Stimulated activated naive CD8-positive, alpha-beta T cell treated with anti-CD3 and anti-CD28 coated beads, Interleukin-15, Interleukin-2, amounts not matched to agents 100 ng/mL and 50 ng/mL, for 24 hours (primary cell): ENCODE results near the gene SYNJ1.
"Not testable (repeated sequence)": the region's sequence is repeated elsewhere in the genome, so short reads cannot be mapped to it uniquely, and the experiment has no call there.

Experiments used
- H3K27ac Mint-ChIP-seq: one replicate; pipeline ENCODE4 v1.8.0; 2021; ENCODE audit warnings: mild to moderate bottlenecking, mixed read lengths
- H3K27me3 Mint-ChIP-seq: one replicate; pipeline ENCODE4 v1.8.0; 2021; ENCODE audit warnings: mixed read lengths
- H3K36me3 Mint-ChIP-seq: one replicate; pipeline ENCODE4 v1.8.0; 2021; ENCODE audit warnings: low read depth, mixed read lengths
- H3K4me1 Mint-ChIP-seq: one replicate; pipeline ENCODE4 v1.8.0; 2021; ENCODE audit warnings: low read depth, mixed read lengths
- H3K4me3 Mint-ChIP-seq: one replicate; pipeline ENCODE4 v1.8.0; 2021; ENCODE audit warnings: mild to moderate bottlenecking, mixed read lengths
- H3K9me3 Mint-ChIP-seq: one replicate; pipeline ENCODE4 v1.8.0; 2021; ENCODE audit warnings: mixed read lengths

Gene SYNJ1, protein sequence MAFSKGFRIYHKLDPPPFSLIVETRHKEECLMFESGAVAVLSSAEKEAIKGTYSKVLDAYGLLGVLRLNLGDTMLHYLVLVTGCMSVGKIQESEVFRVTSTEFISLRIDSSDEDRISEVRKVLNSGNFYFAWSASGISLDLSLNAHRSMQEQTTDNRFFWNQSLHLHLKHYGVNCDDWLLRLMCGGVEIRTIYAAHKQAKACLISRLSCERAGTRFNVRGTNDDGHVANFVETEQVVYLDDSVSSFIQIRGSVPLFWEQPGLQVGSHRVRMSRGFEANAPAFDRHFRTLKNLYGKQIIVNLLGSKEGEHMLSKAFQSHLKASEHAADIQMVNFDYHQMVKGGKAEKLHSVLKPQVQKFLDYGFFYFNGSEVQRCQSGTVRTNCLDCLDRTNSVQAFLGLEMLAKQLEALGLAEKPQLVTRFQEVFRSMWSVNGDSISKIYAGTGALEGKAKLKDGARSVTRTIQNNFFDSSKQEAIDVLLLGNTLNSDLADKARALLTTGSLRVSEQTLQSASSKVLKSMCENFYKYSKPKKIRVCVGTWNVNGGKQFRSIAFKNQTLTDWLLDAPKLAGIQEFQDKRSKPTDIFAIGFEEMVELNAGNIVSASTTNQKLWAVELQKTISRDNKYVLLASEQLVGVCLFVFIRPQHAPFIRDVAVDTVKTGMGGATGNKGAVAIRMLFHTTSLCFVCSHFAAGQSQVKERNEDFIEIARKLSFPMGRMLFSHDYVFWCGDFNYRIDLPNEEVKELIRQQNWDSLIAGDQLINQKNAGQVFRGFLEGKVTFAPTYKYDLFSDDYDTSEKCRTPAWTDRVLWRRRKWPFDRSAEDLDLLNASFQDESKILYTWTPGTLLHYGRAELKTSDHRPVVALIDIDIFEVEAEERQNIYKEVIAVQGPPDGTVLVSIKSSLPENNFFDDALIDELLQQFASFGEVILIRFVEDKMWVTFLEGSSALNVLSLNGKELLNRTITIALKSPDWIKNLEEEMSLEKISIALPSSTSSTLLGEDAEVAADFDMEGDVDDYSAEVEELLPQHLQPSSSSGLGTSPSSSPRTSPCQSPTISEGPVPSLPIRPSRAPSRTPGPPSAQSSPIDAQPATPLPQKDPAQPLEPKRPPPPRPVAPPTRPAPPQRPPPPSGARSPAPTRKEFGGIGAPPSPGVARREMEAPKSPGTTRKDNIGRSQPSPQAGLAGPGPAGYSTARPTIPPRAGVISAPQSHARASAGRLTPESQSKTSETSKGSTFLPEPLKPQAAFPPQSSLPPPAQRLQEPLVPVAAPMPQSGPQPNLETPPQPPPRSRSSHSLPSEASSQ (N-terminal part only)

DNA sequence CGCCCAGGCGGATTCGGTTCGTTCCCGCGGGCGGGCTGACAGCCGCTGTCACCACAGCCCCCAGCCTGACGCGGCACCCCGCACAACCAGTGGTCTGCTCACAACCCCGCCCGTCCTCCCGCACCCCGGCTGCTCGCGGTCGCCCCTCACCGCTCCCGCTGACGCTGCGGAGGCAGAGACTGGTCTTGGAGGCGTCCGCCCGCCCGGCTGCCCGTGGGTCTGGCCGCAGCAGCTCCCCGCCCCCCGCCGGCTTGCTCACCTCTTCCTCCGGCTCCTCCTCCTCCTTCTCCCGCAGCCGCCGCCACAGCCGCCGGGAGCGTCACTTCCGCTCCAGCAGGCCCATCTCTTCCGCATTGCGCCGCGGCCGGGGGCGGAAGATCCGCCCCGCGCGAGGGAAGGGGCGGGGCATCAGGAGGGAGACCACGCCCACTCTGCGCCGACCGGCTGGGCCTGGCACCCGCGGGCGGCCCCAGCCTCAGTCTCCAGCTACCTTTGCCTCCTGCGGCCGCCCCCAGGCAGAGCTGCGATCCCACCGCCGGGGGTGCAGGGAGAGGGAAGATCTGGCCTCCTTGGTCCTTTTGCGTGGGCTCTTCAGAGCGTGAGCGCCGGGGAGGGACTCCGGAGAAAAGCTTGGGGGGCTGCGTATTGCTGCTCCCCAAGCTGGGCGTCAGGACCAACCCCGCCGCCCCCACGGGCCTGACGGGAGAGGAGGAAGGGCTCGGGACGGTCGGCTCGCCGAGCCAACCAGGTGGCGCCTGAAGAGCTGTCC, at the start of gene SYNJ1:
Gene SYNJ1 (minus strand): TSS at position 327 of the 769 bp plus-strand sequence. CDS start 1,118 bp downstream, outside the sequence.
- Mint-ChIP-seq H3K36me3 (peaks cover 20% of the 10 kb centered on the region), H3K9me3 (no peaks in the 10 kb centered on the region), H3K4me3 (peak within 1 kb of the TSS; percentile 91), H3K27me3 (no peaks in the 10 kb centered on the region), H3K27ac (peak within 1 kb of the TSS; percentile 84), H3K4me1 (peaks cover 53% of the 10 kb centered on the region)

DNA sequence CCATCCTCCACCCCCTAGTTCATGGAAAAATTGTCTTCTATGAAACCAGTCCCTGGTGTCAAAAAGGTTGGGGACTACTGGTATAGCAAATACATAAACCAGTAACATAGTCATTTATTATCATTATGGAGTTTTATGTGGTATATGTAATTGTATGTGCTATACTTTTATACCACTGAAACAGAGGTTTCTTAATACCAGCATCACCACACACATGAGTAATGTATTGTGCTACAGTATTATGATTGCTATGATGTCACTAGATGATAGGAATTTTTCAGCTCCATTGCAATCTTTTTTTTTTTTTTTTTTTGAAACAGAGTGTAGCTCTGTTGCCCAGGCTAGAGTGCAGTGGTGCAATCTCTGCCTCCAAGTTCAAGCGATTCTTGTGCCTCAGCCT, 49.5 kb upstream of the SYNJ1 start:
- H3K27me3 Mint-ChIP-seq, result no peaks in the 10 kb centered on the region
- peak overlapping the region; percentile 21 for H3K27ac Mint-ChIP-seq
- no peaks in the 10 kb centered on the region for H3K36me3 Mint-ChIP-seq
- no peak overlapping the region for H3K4me3 Mint-ChIP-seq
- peaks cover 28% of the 10 kb centered on the region for H3K4me1 Mint-ChIP-seq
- H3K9me3 Mint-ChIP-seq, result no peaks in the 10 kb centered on the region

DNA sequence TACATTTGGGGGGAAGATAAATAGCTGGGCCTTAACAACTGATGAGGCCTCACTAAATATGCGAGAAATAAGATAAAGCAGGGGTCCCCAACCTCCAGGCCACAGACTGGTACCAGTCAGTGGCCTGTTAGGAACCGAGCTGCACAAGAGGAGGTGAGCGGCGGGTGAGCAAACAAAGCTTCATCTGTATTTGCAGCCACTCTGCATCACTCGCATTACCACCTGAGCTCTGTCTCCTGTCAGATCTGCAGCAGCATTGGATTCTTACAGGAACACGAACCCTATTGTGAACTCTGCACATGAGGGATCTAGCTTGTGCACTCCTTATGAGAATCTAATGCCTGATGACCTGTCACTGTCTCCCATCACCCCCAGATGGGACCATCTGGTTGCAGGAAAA, 48.9 kb upstream of the SYNJ1 start:
- Mint-ChIP-seq H3K4me1 (peaks cover 28% of the 10 kb centered on the region), H3K27ac (no peak overlapping the region), H3K27me3 (no peaks in the 10 kb centered on the region), H3K36me3 (no peaks in the 10 kb centered on the region), H3K4me3 (no peak overlapping the region), H3K9me3 (no peaks in the 10 kb centered on the region)

DNA sequence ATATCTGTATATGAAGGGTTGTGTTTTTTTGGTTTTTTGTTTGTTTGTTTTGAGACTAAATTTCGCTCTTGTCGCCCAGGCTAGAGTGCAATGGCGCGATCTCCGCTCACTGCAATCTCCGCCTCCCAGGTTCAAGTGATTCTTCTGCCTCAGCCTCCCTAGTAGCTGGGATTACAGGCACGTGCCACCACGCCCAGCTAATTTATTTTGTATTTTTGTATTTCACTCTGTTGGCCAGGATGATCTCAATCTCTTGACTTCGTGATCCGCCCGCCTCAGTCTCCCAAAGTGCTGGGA, 45.2 kb upstream of the SYNJ1 start:
- Mint-ChIP-seq H3K4me3 (peak overlapping the region; percentile 97), H3K4me1 (peaks cover 56% of the 10 kb centered on the region), H3K27ac (peak overlapping the region; percentile 100), H3K36me3 (peaks cover 29% of the 10 kb centered on the region)
- H3K9me3 Mint-ChIP-seq, H3K27me3 Mint-ChIP-seq: not testable (repeated sequence)

DNA sequence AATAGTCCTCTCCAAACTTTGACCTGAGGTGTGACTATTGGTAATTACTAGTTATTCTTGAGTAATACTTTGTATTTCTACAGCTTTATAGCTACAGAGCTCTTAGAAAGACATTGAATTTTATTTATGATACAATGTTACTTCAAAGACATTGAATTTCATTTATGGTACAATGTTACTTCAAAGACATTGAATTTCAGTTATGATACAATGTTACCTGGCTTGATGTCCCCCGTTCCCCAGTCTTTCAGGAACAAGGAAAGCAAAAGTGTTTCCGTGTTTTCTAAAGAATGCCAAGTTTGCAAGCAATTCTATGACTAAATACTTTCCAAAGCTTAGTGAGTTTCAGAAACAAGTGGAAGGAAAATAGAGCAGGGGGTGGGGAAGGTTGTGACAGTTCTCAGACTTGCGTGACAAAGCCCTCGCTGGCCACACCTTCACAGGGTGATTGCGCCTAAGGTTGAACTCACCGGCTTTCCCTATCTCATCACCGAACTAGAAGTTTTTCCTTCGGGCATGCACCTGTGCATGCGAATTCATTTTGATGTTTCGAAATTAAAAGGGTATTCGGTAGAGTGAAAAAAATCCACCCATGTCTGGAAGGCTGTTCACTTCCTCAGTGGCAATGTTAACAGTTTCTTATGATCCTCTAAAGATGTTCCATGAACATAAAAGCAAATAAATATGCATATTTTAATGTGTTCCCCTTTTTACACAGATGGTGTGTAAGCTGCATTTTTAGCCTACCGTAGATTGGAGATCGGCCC, 44.7 kb upstream of the SYNJ1 start:
- H3K9me3 Mint-ChIP-seq, result peaks cover 5% of the 10 kb centered on the region
- H3K36me3 Mint-ChIP-seq, result peaks cover 34% of the 10 kb centered on the region
- H3K27ac Mint-ChIP-seq, result peak overlapping the region; percentile 100
- H3K4me3 Mint-ChIP-seq, result peak overlapping the region; percentile 97
- no peaks in the 10 kb centered on the region for H3K27me3 Mint-ChIP-seq
- H3K4me1 Mint-ChIP-seq, result peaks cover 57% of the 10 kb centered on the region

DNA sequence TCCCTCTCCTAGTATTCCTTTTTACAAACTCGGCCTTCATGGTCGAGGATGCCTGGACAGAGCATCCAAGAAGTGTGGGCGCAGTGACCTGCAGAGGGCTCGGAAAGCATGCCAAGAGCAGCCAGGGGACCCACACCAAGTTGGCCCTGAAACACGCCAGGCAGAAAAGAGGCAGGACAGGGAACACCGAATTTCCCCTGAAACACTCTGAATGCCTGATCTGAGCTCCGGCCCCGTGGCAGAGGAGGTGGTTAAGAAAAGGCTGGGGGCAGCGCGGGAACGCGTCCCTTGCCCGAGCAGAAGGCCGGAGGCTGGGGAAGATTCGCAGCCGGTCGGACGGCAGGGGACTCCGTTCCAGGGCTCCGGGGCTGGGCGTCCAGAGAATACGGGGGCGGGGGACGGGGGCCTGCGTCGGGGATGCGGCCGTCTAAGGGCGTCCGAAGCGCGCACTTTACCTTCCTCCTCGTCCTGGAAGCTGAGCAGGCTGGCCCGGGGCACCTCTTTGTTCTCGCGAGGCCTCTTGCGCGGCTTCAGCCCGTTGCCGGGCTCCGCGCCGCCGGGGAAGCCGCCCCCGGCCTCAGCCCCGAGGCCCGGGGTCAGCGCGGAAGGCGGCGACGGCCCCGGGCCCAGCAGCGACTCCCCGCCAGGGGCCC, 43.2 kb upstream of the SYNJ1 start:
- H3K4me1 Mint-ChIP-seq, result peaks cover 68% of the 10 kb centered on the region
- H3K36me3 Mint-ChIP-seq, result peaks cover 49% of the 10 kb centered on the region
- H3K4me3 Mint-ChIP-seq, result peak overlapping the region; percentile 99
- peaks cover 5% of the 10 kb centered on the region for H3K9me3 Mint-ChIP-seq
- H3K27ac Mint-ChIP-seq, result peak overlapping the region; percentile 97
- H3K27me3 Mint-ChIP-seq, result no peaks in the 10 kb centered on the region

DNA sequence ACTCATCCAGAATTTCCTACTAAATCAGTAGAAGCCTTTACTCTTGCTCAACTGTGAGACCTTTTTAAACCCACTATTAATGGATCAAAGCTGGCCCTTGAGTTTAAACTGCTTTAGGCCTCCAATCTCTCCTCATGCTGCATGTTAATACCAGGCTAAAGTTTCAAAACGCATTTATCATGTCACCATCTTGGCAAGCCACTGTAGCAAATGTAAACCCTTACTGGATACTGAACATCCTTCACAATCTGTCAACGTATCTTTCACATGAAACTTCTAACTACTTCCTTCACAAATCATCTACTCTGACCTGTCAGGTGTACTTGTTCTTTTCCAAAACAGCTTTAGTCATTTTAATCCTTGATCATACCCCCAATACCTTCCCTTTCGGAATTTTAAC, 40.7 kb upstream of the SYNJ1 start:
- Mint-ChIP-seq H3K4me3 (peak overlapping the region; percentile 99), H3K27ac (peak overlapping the region; percentile 61), H3K36me3 (peaks cover 69% of the 10 kb centered on the region)

DNA sequence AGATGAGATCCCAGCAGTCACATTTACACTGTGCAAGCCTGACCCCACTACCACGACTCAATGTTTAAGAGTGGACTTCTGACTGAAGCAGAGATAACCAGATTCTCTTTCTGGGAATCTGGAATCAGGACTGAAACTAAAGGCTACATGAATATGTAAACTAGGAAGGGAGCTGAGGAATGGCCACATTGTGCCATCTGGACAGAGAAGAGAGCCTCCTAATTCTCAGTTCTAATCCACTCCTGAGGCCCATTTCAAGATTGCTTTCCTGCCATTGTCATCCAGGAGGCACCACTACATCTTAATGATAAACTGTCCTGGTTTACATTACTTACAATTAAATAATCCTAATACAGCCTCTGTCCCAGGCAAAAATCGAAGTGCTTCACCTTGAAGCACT, 37.2 kb upstream of the SYNJ1 start:
- Mint-ChIP-seq H3K27ac (no peak overlapping the region), H3K9me3 (peaks cover 5% of the 10 kb centered on the region), H3K27me3 (no peaks in the 10 kb centered on the region), H3K4me1 (peaks cover 58% of the 10 kb centered on the region), H3K36me3 (peaks cover 90% of the 10 kb centered on the region), H3K4me3 (no peak overlapping the region)

More for the DNA sequence above, 40.7 kb upstream of the SYNJ1 start:
- H3K9me3 Mint-ChIP-seq, result peaks cover 5% of the 10 kb centered on the region
- no peaks in the 10 kb centered on the region for H3K27me3 Mint-ChIP-seq
- peaks cover 81% of the 10 kb centered on the region for H3K4me1 Mint-ChIP-seq

DNA sequence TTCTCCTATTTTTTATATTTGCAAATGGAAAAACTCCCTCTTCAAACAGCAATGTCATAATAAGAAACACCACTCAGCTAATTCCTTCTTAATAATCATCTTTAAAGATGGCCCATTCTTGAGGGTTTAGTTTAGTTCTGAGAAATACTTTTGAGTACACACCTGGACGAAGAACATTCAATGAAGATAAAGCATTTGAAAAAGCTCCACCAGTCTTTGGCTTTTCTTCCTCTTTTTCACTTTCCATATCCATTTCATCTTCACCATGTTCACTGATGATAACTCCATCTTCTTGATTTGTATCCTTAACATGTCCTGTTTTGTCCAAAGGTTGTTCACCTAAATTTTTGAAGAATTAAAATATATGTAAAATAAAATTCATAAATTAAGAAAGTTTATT, 36.4 kb upstream of the SYNJ1 start:
- no peaks in the 10 kb centered on the region for H3K27me3 Mint-ChIP-seq
- H3K4me3 Mint-ChIP-seq, result no peak overlapping the region
- H3K27ac Mint-ChIP-seq, result no peak overlapping the region
- peaks cover 5% of the 10 kb centered on the region for H3K9me3 Mint-ChIP-seq
- H3K4me1 Mint-ChIP-seq, result peaks cover 50% of the 10 kb centered on the region
- H3K36me3 Mint-ChIP-seq, result peaks cover 90% of the 10 kb centered on the region

DNA sequence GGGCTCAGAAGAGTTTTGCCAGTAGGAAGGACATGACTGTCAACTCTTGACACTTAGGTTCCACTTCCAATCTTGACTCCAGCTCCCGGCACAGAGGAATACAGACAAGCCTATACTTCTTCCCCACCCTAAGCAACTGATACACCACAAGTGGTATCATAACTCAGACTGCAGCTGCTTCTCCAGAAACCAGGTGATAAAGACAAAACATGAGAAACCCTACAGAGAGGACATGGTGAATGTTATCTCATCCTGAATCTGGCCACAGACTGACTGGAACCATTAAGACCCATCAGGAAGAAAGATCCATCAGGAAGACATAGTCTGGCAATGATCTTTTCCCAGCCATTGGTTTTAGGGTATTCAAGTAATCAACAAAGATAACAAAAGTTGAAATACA, 30.0 kb upstream of the SYNJ1 start:
- no peaks in the 10 kb centered on the region for H3K9me3 Mint-ChIP-seq

DNA sequence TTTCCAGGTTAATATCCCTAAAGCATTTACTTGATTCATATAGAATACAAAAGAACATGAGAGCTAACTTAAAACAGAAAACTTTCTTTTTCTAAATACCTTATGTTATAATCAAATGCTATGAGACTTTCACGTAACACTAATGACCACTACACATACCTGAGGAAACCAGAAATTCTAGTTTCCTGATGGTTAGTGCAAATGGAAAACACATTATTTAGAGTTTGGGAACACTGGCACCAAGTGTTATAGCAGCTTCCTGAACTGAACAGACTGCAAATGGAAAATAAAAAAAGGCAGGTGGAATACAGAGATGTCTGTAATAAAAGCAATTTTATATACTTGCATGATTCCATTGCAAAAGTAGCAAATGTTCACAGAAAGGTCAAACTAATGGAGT, 28.3 kb upstream of the SYNJ1 start:
- no peak overlapping the region for H3K27ac Mint-ChIP-seq
- H3K4me1 Mint-ChIP-seq, result peaks cover 26% of the 10 kb centered on the region

More for the DNA sequence above, 30.0 kb upstream of the SYNJ1 start:
- no peaks in the 10 kb centered on the region for H3K27me3 Mint-ChIP-seq
- no peak overlapping the region for H3K4me3 Mint-ChIP-seq
- peaks cover 87% of the 10 kb centered on the region for H3K36me3 Mint-ChIP-seq
- peaks cover 15% of the 10 kb centered on the region for H3K4me1 Mint-ChIP-seq
- H3K27ac Mint-ChIP-seq, result no peak overlapping the region

DNA sequence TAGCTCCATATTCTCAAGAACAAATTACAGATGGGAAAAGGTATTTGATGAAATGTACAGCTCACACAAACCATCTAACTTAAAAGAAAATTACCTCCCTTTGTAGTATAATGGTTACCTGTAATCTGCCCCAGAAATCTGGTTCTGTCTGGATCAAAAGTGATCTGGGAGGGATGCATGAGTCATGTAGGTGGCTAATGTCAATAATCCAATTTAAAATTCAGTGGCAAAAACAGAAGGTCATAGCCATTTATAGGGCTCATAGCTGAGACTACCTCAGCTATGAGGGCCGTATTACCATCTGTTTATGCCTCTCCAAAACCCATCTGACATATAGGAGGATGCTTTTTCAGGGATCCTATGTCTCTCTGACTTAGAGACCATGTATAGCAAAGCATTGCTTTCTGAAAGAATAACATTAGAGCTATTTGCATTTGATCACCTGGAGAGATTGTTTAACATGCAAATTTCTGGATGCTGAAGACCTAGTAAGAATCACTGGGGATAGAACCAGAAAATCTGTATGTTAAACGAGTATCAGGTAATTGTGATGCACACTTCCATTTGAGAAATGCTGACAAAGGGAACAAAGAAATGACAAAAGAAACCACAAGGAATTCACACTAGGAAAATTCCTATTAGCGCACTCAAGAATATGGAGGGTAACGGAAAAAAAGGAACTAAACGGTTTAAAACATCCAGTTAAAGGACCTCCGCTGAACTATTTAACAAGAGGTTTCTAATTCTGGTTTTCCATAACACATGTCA, 26.2 kb upstream of the SYNJ1 start:
- Mint-ChIP-seq H3K36me3 (peaks cover 90% of the 10 kb centered on the region), H3K27me3 (no peaks in the 10 kb centered on the region), H3K4me3 (no peak overlapping the region), H3K9me3 (no peaks in the 10 kb centered on the region), H3K4me1 (peaks cover 45% of the 10 kb centered on the region), H3K27ac (no peak overlapping the region)

More for the DNA sequence above, 28.3 kb upstream of the SYNJ1 start:
- H3K9me3 Mint-ChIP-seq, result no peaks in the 10 kb centered on the region
- H3K27me3 Mint-ChIP-seq, result no peaks in the 10 kb centered on the region
- peaks cover 92% of the 10 kb centered on the region for H3K36me3 Mint-ChIP-seq
- no peak overlapping the region for H3K4me3 Mint-ChIP-seq
